Measurements from ENCODE around the gene CLCN7.

CLCN7 gene

GRCh38 chr16:1398351-1398750, 76.5 kb downstream of the CLCN7 start:
- DNase-seq: no peak

- no peak for DNase-seq
Observed at GRCh38 chr16:1397779-1398178, 77.0 kb downstream of the CLCN7 start.

GRCh38 chr16:1395444-1396031, 79.3 kb downstream of the CLCN7 start:
- DNase-seq: no peak
